Smooth muscle cell (in vitro differentiated cells): ENCODE measurements around the gene ADCY5. TPM values are rescaled to one million over a fixed set of nuclear protein-coding genes. Genes with fewer than 3 reads are reported as not detected.

Experiments
- DNase-seq: peaks from one replicate; lab custom pipeline; 2025; ENCODE audit not compliant: unreplicated experiment; lab: John Stamatoyannopoulos, UW
- H2AFZ ChIP-seq: fragments of 200-600 bp; sonication (generic); 2 replicates; pipeline ENCODE4 v1.6.0; 2016; ENCODE audit warnings: antibody characterized with exemption, low read depth, mild to moderate bottlenecking
- H3F3A ChIP-seq: fragments of 200-600 bp; sonication (generic); 2 replicates; pipeline ENCODE4 v1.6.0; 2017; ENCODE audit warnings: antibody characterized with exemption, low read depth
- H3K27ac ChIP-seq: fragments of 200-600 bp; sonication (generic); 2 replicates; pipeline ENCODE4 v1.5.1; 2016; ENCODE audit warnings: low read depth, mild to moderate bottlenecking
- H3K27me3 ChIP-seq: fragments of 200-600 bp; sonication (generic); 2 replicates; pipeline ENCODE4 v1.6.1; 2016; ENCODE audit warnings: low read depth, mild to moderate bottlenecking
- H3K36me3 ChIP-seq: fragments of 200-600 bp; sonication (generic); 2 replicates; pipeline ENCODE4 v1.5.1; 2016; ENCODE audit warnings: low read depth
- H3K4me1 ChIP-seq: fragments of 200-600 bp; sonication (generic); 2 replicates; pipeline ENCODE4 v1.5.1; 2016; ENCODE audit warnings: low read depth
- H3K4me2 ChIP-seq: fragments of 200-600 bp; sonication (generic); 2 replicates; pipeline ENCODE4 v1.6.0; 2016; ENCODE audit warnings: mild to moderate bottlenecking
- H3K4me3 ChIP-seq: fragments of 200-600 bp; sonication (generic); 2 replicates; pipeline ENCODE4 v1.5.1; 2016; ENCODE audit warnings: mild to moderate bottlenecking
- H3K79me2 ChIP-seq: fragments of 200-600 bp; sonication (generic); 2 replicates; pipeline ENCODE4 v1.6.0; 2016; ENCODE audit warnings: low read depth, mild to moderate bottlenecking
- H3K9ac ChIP-seq: fragments of 200-600 bp; sonication (generic); 2 replicates; pipeline ENCODE4 v1.6.0; 2016; ENCODE audit warnings: low read depth
- H3K9me3 ChIP-seq: fragments of 200-600 bp; sonication (generic); replicated peaks from 2 replicates; pipeline ENCODE4 v1.5.1; 2016; ENCODE audit warnings: low read depth
- H4K20me1 ChIP-seq: fragments of 200-600 bp; sonication (generic); 2 replicates; pipeline ENCODE4 v1.6.0; 2016; ENCODE audit warnings: low read depth
- WGBS: methylation state at CpG from one replicate; pipeline ENCODE4 v1.1.7; 2016; ENCODE audit warnings: low lambda C conversion rate; 5-methylcytosine and 5-hydroxymethylcytosine counted together
- polyA plus RNA-seq: library from polyadenylated mRNA; unstranded; fragments of >200 nt; fragmentation: Nextera tagmentation; extraction: Ambion mirVana; gene quantifications from 2 replicates; pipeline ENCODE4 v1.2.1, GENCODE V29; 2016
- total RNA-seq: library from RNA; depleted of rRNA; stranded (reverse); fragments of >200 nt; gene quantifications from 2 replicates; pipeline ENCODE4 v1.2.3, GENCODE V29; 2014
- TF ChIP-seq, protein P1 (sequence below): fragments of 200-600 bp; sonication (generic); IDR thresholded peaks from 2 replicates; pipeline ENCODE4 v1.5.1; 2017; ENCODE audit warnings: borderline replicate concordance, mild to moderate bottlenecking, antibody characterized with exemption; ENCODE audit not compliant: insufficient read depth, poor library complexity, severe bottlenecking

Gene ADCY5
- total and polyA plus RNA-seq, 2 experiments from 2014 or later = 0.50 to 0.58 TPM

DNA sequence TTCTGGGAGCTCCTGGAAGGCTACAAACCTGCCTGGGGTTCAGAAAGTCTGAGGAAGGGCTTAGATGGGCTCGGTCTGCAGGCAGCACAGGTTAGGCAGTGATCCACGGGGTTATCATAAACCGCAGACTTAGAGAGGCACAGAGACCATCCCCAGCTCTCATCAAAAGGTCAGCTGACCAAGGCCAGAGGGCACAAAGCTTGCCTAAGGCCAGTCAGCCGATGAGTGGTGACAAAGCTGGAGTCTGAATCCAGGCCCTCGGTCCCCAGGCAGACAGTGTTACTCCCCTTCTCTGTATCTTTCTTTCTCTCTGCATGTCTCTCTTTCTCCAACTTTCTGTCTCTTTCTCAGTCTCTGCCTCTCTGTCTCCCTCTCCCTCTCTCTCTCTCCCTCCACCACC, 56.5 kb downstream of the ADCY5 start:
- H4K20me1 ChIP-seq = no peaks in the 10 kb centered on the region

DNA sequence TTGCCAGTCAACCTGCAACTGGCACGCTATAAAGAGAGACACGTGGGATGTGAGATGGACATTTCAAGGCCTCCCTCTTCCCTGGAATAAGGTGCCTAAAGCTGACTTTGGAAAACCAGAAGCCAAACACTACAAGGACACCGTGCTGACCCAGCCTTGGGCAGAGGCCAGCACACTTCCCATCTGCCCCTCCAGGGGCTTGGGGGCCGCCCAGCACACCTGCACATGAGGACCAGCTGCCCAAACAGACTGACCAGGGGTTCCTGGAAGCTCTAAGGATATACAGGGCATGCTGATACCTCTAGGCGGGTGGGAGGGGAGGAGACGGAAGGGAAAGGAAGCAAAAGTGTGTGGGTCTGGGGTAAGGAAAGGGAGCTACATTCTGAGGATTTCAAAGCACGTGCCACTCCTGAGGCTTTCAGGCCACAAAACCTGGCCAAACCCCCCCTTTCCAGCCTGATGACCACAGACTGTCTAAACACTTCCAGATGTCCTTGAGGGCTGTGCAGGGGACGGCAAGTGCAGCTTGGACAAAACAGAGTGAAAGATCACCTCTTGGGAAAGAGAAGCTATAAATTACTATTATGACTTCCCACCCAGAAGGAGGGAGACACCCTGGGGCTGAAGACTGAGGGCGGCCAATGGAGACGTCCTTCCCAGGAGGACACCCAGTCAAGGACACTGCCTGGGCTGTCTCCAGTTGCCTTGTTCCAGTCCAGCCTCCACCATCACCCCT, 57.9 kb downstream of the ADCY5 start:
- H3K27ac ChIP-seq = no peak overlapping the region
- no peaks in the 10 kb centered on the region for H3K4me1 ChIP-seq
- WGBS = 76% methylated on average over 10 of the region's 10 CpGs

More for the DNA sequence above, 56.5 kb downstream of the ADCY5 start:
- no peaks in the 10 kb centered on the region for H3F3A ChIP-seq
- H3K36me3 ChIP-seq = no peaks in the 10 kb centered on the region
- no peaks in the 10 kb centered on the region for H3K9me3 ChIP-seq
- no peak overlapping the region for H3K4me2 ChIP-seq
- H3K27me3 ChIP-seq = peaks cover 22% of the 10 kb centered on the region
- H3K4me1 ChIP-seq = no peaks in the 10 kb centered on the region
- H2AFZ ChIP-seq = no peak overlapping the region
- no peak for DNase-seq
- H3K27ac ChIP-seq = no peak overlapping the region
- no peaks in the 10 kb centered on the region for H3K79me2 ChIP-seq
- TF ChIP-seq, protein P1, sequence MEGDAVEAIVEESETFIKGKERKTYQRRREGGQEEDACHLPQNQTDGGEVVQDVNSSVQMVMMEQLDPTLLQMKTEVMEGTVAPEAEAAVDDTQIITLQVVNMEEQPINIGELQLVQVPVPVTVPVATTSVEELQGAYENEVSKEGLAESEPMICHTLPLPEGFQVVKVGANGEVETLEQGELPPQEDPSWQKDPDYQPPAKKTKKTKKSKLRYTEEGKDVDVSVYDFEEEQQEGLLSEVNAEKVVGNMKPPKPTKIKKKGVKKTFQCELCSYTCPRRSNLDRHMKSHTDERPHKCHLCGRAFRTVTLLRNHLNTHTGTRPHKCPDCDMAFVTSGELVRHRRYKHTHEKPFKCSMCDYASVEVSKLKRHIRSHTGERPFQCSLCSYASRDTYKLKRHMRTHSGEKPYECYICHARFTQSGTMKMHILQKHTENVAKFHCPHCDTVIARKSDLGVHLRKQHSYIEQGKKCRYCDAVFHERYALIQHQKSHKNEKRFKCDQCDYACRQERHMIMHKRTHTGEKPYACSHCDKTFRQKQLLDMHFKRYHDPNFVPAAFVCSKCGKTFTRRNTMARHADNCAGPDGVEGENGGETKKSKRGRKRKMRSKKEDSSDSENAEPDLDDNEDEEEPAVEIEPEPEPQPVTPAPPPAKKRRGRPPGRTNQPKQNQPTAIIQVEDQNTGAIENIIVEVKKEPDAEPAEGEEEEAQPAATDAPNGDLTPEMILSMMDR = no peak
- no peak overlapping the region for H3K9ac ChIP-seq
- WGBS = 82% methylated on average over 5 of the region's 5 CpGs
- H3K4me3 ChIP-seq = no peak overlapping the region

DNA sequence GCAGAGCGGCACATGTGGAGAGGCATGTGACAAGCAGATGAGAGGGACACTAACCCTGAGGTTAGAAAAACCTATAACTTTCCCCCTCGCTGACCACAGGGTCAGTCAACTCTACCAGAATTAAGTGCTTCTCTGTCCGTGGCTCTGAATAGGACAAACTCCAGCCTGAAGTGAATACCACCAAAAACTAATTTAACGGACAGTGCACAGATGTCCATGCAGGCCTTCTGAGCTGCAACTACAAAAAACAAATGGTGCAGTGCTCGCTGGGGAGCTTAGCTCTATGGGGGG, 59.3 kb downstream of the ADCY5 start:
- WGBS = 77% methylated on average over 5 of the region's 5 CpGs
- DNase-seq = no peak
- no peaks in the 10 kb centered on the region for H3K9me3 ChIP-seq
- no peaks in the 10 kb centered on the region for H4K20me1 ChIP-seq
- no peaks in the 10 kb centered on the region for H3K36me3 ChIP-seq
- H3F3A ChIP-seq = no peaks in the 10 kb centered on the region
- H3K79me2 ChIP-seq = no peaks in the 10 kb centered on the region
- TF ChIP-seq, protein P1 = no peak
- peaks cover 12% of the 10 kb centered on the region for H3K27me3 ChIP-seq
- H2AFZ ChIP-seq = no peak overlapping the region
- H3K4me2 ChIP-seq = no peak overlapping the region
- H3K27ac ChIP-seq = no peak overlapping the region
- no peak overlapping the region for H3K9ac ChIP-seq
- no peaks in the 10 kb centered on the region for H3K4me1 ChIP-seq
- H3K4me3 ChIP-seq = no peak overlapping the region

More for the DNA sequence above, 57.9 kb downstream of the ADCY5 start:
- Histone ChIP-seq H2AFZ (no peak overlapping the region), H3F3A (no peaks in the 10 kb centered on the region), H3K79me2 (no peaks in the 10 kb centered on the region), H3K27me3 (peaks cover 12% of the 10 kb centered on the region), H3K9ac (no peak overlapping the region), H3K4me3 (no peak overlapping the region), H3K9me3 (no peaks in the 10 kb centered on the region), H3K36me3 (no peaks in the 10 kb centered on the region), H3K4me2 (no peak overlapping the region), H4K20me1 (no peaks in the 10 kb centered on the region)
- no peak for DNase-seq
- TF ChIP-seq, protein P1 = no peak
